ENCODE data around the gene SYP. TPM values are rescaled to one million over a fixed set of nuclear protein-coding genes. Genes with fewer than 3 reads are reported as not detected.
A peak's percentile ranks its signal among the peaks of the same experiment; 100 is the strongest.

Gene SYP
- total and polyA plus RNA-seq, 2 donors (not counting 3 experiments of a cell fraction or from before 2014, with no cell fraction given), result 0.21 to 0.77 TPM

GRCh38 chrX:49243166-49243565 is 43.2 kb upstream of the SYP start:
- FAIRE-seq, result no peak

GRCh38 chrX:49242545-49243066 is 42.6 kb upstream of the SYP start:
- no peaks in the 10 kb centered on the region for H3K9me3 ChIP-seq (replicated peaks; ENCODE audit: control insufficient read depth, insufficient read depth, low read length)
- H3K4me3 ChIP-seq (replicated peaks in 1 of 3; ENCODE audit: insufficient read depth in 1 of 3, low read depth in 1 of 3, low read length in 3 of 3), result no peak overlapping the region
- FAIRE-seq (peak; percentile 21), DNase-seq (ENCODE audit: low read depth, low spot score) (no peak)
- BruUV-seq (replicated peaks), result no TSS peak
- intact Hi-C loops (cut with micrococcal nuclease), result no loop called here
- no peak overlapping the region for H3K4me2 ChIP-seq (ENCODE audit: insufficient read depth, low read length)
- CTCF ChIA-PET, result no interaction called here
- H3K9me1 ChIP-seq (replicated peaks; ENCODE audit: control insufficient read depth, extremely low read depth, insufficient read depth, low read length), result no peaks in the 10 kb centered on the region
- no peak overlapping the region for H3K9ac ChIP-seq (replicated peaks; ENCODE audit: extremely low read depth, insufficient read depth, low read length)
- H3K27ac ChIP-seq (ENCODE audit: insufficient read depth, low read depth, low read length), result no peak overlapping the region
- no peaks in the 10 kb centered on the region for H4K20me1 ChIP-seq (replicated peaks; ENCODE audit: control insufficient read depth, extremely low read depth, insufficient read depth, low read length)
- H3K4me1 ChIP-seq (ENCODE audit: control insufficient read depth, extremely low read depth, insufficient read depth, low read length), result peaks cover 3% of the 10 kb centered on the region
- H3K79me2 ChIP-seq (ENCODE audit: control insufficient read depth, insufficient read depth, low read length), result no peaks in the 10 kb centered on the region
- H2AFZ ChIP-seq (ENCODE audit: low read depth, low read length), result no peak overlapping the region
- TF ChIP-seq GATA2 (IDR thresholded peaks at IDR 0.05; ENCODE audit: insufficient read depth, insufficient read length, low read depth, low read length) (peak; percentile 31), MAX (IDR thresholded peaks at IDR 0.05; ENCODE audit: insufficient read depth, insufficient read length) (no peak)
- dilution Hi-C loops (cut with MboI; ENCODE audit: extremely low pct_ligation_motif_present, low sequenced_read_pairs), result no loop called here
- POLR2A ChIA-PET, result no interaction called here
- peaks cover 0 to 4% of the 10 kb centered on the region in 2 experiments for H3K36me3 ChIP-seq (ENCODE audit: control insufficient read depth in 2 of 2, extremely low read depth in 1 of 2, insufficient read depth in 2 of 2, low read length in 2 of 2)
- no peaks in the 10 kb centered on the region for H3K27me3 ChIP-seq (ENCODE audit: control insufficient read depth in 2 of 2, insufficient read depth in 2 of 2, low read length in 2 of 2)

More at GRCh38 chrX:49243166-49243565, 43.2 kb upstream of the SYP start:
- intact Hi-C loops (cut with micrococcal nuclease) (no loop called here), dilution Hi-C loops (cut with MboI; ENCODE audit: extremely low pct_ligation_motif_present, low sequenced_read_pairs) (no loop called here)
- H3K27me3 ChIP-seq (ENCODE audit: control insufficient read depth in 2 of 2, insufficient read depth in 2 of 2, low read length in 2 of 2), result no peaks in the 10 kb centered on the region
- CTCF ChIA-PET, result no interaction called here
- POLR2A ChIA-PET, result no interaction called here
- H3K4me2 ChIP-seq (ENCODE audit: insufficient read depth, low read length), result no peak overlapping the region
- no peaks in the 10 kb centered on the region for H3K9me1 ChIP-seq (replicated peaks; ENCODE audit: control insufficient read depth, extremely low read depth, insufficient read depth, low read length)
- BruUV-seq (replicated peaks), result no TSS peak
- H3K9me3 ChIP-seq (replicated peaks; ENCODE audit: control insufficient read depth, insufficient read depth, low read length), result no peaks in the 10 kb centered on the region
- no peak overlapping the region for H2AFZ ChIP-seq (ENCODE audit: low read depth, low read length)
- peaks cover 0 to 4% of the 10 kb centered on the region in 2 experiments for H3K36me3 ChIP-seq (ENCODE audit: control insufficient read depth in 2 of 2, extremely low read depth in 1 of 2, insufficient read depth in 2 of 2, low read length in 2 of 2)
- no peak overlapping the region for H3K9ac ChIP-seq (replicated peaks; ENCODE audit: extremely low read depth, insufficient read depth, low read length)
- H3K79me2 ChIP-seq (ENCODE audit: control insufficient read depth, insufficient read depth, low read length), result no peaks in the 10 kb centered on the region
- no peak for DNase-seq (ENCODE audit: low read depth, low spot score)
- H3K4me3 ChIP-seq (replicated peaks in 1 of 3; ENCODE audit: insufficient read depth in 1 of 3, low read depth in 1 of 3, low read length in 3 of 3), result no peak overlapping the region
- no peaks in the 10 kb centered on the region for H4K20me1 ChIP-seq (replicated peaks; ENCODE audit: control insufficient read depth, extremely low read depth, insufficient read depth, low read length)
- H3K4me1 ChIP-seq (ENCODE audit: control insufficient read depth, extremely low read depth, insufficient read depth, low read length), result peaks cover 3% of the 10 kb centered on the region
- TF ChIP-seq POLR2A (IDR thresholded peaks at IDR 0.05; ENCODE audit: low read depth, low read length), result no peak
- TF ChIP-seq MAX (IDR thresholded peaks at IDR 0.05; ENCODE audit: insufficient read depth, insufficient read length), result no peak
- TF ChIP-seq EZH2 (IDR thresholded peaks at IDR 0.05; ENCODE audit: borderline replicate concordance, low read depth, low read length, severe bottlenecking), result no peak
- no peak overlapping the region for H3K27ac ChIP-seq (ENCODE audit: insufficient read depth, low read depth, low read length)
